Measurements from ENCODE around the gene ADAMTSL5. TPM values are rescaled to one million over a fixed set of nuclear protein-coding genes. Genes with fewer than 3 reads are reported as not detected.
"Not testable (repeated sequence)": the region's sequence is repeated elsewhere in the genome, so short reads cannot be mapped to it uniquely, and the experiment has no call there.

The ADAMTSL5 gene
- polyA plus RNA-seq, 3 donors, result 0.47 to 1.2 (median 0.62) TPM

GRCh38 chr19:1486720-1487575 lies 25.9 kb downstream of the ADAMTSL5 start:
- no peak for DNase-seq (ENCODE audit: extremely low read depth in 1 of 11, low read depth in 9 of 11, low spot score in 4 of 11)

GRCh38 chr19:1483979-1484428 lies 28.8 kb downstream of the ADAMTSL5 start:
- DNase-seq (ENCODE audit: extremely low read depth in 1 of 11, low read depth in 9 of 11, low spot score in 4 of 11), result no peak

GRCh38 chr19:1483131-1483978 lies 29.5 kb downstream of the ADAMTSL5 start:
- DNase-seq (ENCODE audit: extremely low read depth in 1 of 11, low read depth in 9 of 11, low spot score in 4 of 11), result no peak

DNA sequence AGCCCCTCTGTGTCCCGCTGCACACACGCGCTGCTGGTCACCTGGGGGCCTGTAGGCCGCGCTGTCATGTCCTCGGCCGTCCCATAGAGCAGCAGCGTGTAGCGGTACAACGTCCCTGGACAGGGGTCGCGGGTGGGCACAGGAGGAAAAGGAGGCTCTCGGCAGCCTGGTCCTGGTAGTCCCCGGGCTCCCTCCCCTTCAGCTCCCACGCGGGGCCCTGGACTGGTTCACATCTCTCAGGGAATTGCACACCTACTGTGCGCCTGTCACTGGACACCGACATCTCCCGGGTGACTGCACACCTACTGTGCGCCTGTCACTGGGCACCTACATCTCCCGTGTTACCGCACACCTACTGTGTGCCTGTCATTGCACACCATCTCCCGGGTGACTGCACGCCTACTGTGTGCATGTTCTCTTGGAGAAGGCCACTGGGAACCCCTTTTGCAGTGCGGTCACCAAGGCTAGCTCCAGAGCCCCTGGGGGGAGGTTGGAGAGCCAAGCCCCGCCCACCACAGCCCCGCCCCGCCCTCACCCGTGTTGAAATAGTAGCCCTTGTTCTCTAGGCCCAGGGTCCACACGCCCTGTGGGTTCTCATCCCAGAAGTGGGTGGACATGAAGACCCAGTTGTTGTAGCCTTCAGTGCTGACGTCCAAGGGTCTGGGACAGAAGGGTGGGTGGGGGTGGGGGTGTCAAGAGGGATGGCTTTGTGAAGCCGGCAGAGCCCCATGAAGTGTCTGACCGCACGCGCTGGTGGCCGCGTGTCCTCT lies 30.3 kb downstream of the ADAMTSL5 start:
- DNase-seq (ENCODE audit: extremely low read depth in 1 of 11, low read depth in 9 of 11, low spot score in 4 of 11), result no peak

DNA sequence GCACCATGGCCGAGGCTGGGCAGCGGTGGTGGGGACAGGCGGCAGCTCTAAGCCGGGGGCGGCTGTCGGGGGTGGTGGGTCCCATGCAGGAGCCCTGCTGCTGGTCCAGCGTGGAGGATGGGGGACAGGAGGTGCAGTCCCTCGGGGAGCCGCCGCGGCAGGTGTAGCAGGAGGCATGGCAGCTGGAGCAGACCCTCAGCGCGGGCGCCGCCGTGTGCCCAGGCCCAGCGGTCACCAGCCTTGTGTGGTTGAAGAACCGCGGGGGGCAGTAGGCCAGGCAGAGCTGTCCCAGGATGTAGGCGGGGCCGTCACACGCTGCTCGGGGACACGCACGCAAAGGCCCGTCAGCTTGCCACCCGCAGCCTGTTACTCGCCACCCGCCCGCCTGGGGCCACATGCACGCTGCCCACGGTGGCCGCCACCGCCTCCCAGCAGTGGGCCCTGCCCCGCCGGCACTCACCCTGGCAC lies 30.9 kb downstream of the ADAMTSL5 start:
- DNase-seq (ENCODE audit: extremely low read depth in 1 of 11, low read depth in 9 of 11, low spot score in 4 of 11), result no peak

DNA sequence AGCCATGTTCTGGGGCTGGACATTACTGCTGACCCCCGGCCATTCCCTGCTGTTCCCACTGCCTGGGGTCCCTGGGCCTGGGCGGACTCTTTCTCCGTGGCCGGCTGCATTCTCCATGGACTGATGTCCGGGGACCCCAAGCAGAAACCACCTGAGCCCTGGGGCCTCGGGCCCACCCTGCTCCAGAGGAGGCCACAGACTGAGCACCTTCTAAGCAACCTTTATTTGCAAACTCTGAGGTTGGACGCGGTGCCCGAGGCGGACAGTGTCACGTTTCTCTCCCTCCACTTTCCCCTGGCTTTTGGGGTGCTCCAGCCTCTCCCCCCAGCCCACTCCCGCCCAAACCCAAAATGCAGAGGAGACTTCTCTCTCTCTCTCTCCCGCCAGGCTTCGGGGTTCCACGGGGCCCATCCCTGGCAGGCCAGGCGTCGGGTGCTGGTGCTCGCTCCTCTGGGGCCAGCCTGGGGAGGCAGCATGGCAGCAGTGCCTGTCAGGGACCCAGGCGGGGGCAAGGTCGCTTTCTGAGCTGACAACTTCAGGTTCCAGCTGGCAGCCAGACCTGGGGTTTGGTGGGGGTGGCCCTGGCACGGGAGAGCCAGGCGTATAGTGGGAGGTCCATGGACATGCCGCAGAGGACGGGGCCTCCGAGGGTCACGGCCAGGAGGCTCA lies 31.5 kb downstream of the ADAMTSL5 start:
- no peak for DNase-seq (ENCODE audit: extremely low read depth in 1 of 11, low read depth in 9 of 11, low spot score in 4 of 11)

- peak; percentile 75 to 90 (median 87) for DNase-seq (ENCODE audit: extremely low read depth in 1 of 11, low read depth in 9 of 11, low spot score in 4 of 11)
Observed at GRCh38 chr19:1478934-1479707, 33.7 kb downstream of the ADAMTSL5 start, which contains the start of gene C19orf25. Gene C19orf25 (minus strand): TSS chr19:1479215. CDS start chr19:1478903, 312 bp downstream.

DNA sequence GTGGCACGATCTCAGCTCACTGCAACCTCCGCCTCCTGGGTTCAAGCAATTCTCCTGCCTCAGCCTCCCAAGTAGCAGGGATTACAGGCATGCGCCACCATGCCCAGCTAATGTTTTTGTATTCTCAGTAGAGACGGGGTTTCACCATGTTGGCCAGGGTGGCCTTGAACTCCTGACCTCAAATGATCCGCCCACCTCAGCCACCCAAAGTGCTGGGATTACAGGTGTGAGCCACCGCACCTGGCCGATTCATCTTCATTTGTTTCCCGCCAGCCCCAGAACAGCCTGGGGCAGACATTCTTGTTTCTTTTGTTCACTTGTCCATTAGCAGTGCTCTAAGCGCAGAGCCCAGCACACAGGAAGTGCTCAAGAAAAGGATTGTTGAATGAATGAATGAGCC lies 35.8 kb downstream of the ADAMTSL5 start:
- DNase-seq (ENCODE audit: extremely low read depth in 1 of 11, low read depth in 9 of 11, low spot score in 4 of 11), result not testable (repeated sequence)

GRCh38 chr19:1475751-1476437 lies 36.9 kb downstream of the ADAMTSL5 start:
- DNase-seq (ENCODE audit: extremely low read depth in 1 of 11, low read depth in 9 of 11, low spot score in 4 of 11), result no peak

DNA sequence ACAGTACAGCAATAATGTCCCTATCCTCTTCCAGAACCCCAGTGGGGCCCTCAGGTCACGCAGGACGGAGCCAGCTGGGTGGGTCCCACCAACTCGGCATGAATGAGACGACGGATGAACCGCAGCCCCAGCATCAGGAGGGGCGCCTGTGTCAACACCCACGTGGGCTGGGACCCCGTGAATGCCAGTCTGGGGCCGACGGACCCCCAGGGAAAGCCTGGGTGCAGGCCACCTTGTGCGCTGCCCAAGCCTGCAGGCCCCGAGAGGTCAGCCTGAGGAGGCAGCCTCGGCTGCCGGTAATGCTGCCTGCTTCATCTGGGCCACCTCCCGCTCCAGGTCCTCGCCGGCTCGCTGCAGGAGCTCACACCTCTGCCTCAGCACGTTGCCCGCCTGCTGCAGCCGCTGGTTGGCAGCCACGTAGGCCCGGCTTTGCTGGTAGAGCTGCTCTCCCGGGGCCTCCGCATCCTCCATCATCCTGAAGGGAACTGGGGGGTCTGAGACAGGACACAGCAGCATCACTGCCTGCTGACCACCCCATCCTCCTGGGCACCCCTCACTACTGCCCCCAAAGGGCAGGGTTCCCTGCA lies 38.0 kb downstream of the ADAMTSL5 start:
- no peak for DNase-seq (ENCODE audit: extremely low read depth in 1 of 11, low read depth in 9 of 11, low spot score in 4 of 11)

- DNase-seq (ENCODE audit: extremely low read depth in 1 of 11, low read depth in 9 of 11, low spot score in 4 of 11), result no peak
Observed at GRCh38 chr19:1474011-1474764, 38.6 kb downstream of the ADAMTSL5 start.

GRCh38 chr19:1473085-1473851 lies 39.6 kb downstream of the ADAMTSL5 start:
- no peak for DNase-seq (ENCODE audit: extremely low read depth in 1 of 11, low read depth in 9 of 11, low spot score in 4 of 11)

DNA sequence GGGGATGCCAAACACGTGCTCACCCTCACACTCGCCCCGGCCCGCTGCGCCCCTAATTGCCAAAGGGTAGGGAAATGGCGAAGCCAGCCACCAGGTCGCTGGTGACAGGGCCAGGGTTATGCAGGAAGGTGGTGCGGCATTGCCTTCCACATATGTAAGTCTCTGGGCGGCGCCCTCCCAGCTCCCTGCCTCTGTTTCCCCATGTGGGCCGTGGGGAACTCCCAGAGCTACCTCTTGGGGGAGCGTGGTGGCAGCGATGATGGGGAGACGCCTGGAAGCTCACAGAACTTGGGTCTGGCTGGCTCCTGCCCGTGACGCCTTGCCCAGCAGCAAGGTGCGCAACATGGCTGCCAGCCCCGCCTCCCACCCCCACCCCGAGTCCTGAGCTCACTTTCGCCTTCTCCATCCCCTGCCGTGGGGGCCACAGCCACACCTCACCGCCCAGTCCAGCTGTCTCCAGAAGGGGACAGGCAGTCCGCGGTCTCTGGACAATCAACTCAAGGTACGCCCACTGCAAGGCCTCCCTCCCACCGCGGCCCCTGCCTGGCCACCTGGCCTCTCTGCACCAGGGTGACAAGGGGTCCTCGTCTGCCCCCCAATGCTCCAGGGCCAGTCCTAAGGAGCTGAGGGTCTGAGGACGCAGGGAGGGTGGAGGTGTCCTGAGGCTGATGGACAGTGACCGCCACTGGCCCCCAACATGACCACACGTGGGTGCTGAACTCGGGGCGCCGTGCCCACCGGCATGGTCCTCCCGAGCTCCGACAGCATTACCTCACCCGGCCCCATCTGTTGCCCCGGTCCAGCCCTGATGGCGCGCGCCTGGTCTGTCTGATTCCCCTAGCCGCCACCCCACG lies 40.4 kb downstream of the ADAMTSL5 start:
- no peak for DNase-seq (ENCODE audit: extremely low read depth in 1 of 11, low read depth in 9 of 11, low spot score in 4 of 11)

GRCh38 chr19:1471515-1472160 lies 41.2 kb downstream of the ADAMTSL5 start:
- no peak for DNase-seq (ENCODE audit: extremely low read depth in 1 of 11, low read depth in 9 of 11, low spot score in 4 of 11)

All from renal cortex interstitium (tissue), 11 donors.